Stimulated activated CD4-positive, alpha-beta T cell treated with anti-CD3 and anti-CD28 coated beads, Interleukin-2, amount 100 ng/mL, for 24 hours (primary cell): ENCODE results near the gene CD300A.

Source experiments
- DNase-seq, 2 donors: peaks; one replicate each; pipeline ENCODE4 v3.0.0-alpha.2; 2020

CD300A gene

DNA sequence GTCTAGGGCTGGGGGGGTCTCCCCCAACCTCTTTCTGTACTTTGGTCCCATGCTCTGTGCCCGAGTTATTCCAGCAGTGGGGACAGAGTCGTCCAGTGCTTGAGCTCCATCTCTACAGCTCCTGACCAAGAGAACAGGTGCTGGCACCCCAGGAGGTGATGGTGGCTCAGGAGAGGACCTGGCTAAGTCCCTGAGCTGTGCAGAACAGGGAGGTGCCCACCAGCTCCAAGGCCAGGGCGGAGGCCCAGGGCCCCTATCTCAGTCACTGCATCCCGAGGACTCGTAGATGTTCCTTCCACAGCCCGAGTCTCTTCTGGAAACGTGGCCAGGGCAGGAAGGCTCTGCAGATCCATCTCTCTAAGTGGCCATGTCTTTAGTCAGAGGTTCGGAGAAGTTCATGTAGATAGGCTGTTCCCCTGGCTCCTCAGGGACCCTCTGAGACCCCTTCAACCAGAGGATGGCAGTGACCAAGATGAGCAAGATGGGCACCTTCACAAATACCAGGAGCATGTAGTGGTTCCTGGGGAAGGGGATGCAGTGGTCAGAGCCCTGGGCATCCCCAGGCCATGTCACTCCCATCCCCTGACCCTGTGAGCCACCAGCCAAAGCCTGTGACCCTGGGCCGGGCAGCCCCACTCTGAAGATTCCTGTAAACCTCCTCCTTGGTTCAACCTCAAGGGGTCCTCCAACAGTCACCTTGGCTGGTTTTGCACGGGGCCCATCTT, 56.1 kb downstream of the CD300A start:
- DNase-seq = no peak

DNA sequence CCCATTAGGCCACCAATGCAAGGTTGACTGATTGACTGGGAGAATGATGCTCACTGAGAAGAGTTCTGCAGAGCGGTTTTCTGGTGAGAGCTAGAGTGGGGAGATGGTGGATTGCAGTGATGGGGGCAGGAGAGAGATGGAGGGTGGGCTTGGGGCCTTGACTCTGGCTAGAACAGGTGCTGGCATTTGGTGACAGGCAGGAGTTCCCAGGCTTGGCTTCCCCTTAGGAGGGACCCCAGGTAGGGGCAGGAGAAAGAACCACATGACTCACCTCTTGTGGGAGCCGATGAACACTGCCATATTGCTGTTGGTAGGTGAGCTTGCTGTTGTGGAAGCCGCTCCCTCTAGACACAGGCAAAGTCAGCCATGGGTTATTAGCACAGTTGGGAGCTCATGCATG, 56.9 kb downstream of the CD300A start:
- DNase-seq = no peak

GRCh38 chr17:74524653-74525464, 58.4 kb downstream of the CD300A start:
- DNase-seq = peak in 1 of 2 donors; percentile 8

GRCh38 chr17:74525465-74525725, 59.0 kb downstream of the CD300A start:
- peak in 1 of 2 donors; percentile 10 for DNase-seq

GRCh38 chr17:74525781-74526288, 59.4 kb downstream of the CD300A start:
- peak in 1 of 2 donors; percentile 11 for DNase-seq

- DNase-seq = peak in 1 of 2 donors; percentile 9
These were observed 60.2 kb downstream of the CD300A start for GRCh38 chr17:74526681-74527080.

- peak in 1 of 2 donors; percentile 8 for DNase-seq
These were observed 60.6 kb downstream of the CD300A start for GRCh38 chr17:74527081-74527480.

DNA sequence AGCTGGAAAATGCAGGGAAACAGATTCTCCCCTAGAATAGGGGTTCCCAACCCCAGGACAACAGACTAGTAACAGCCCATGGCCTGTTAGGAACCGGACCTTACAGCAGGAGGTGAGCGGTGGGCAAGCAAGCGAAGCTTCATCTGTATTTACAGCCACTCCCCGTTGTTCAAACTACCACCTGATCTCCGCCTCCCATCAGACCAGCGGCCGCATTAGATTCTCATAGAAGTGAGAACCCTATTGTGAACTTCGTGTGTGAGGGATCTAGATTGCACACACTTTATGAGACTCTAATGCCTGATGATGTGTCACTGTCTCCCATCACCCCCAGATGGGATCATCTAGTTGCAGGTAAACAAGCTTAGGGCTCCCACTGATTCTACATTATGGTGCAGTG, 61.3 kb downstream of the CD300A start:
- DNase-seq = peak in 1 of 2 donors; percentile 7

GRCh38 chr17:74528491-74529199, 62.2 kb downstream of the CD300A start:
- DNase-seq = peak in 1 of 2 donors; percentile 6

- no peak for DNase-seq
These were observed 62.8 kb downstream of the CD300A start for GRCh38 chr17:74529243-74529642.

DNA sequence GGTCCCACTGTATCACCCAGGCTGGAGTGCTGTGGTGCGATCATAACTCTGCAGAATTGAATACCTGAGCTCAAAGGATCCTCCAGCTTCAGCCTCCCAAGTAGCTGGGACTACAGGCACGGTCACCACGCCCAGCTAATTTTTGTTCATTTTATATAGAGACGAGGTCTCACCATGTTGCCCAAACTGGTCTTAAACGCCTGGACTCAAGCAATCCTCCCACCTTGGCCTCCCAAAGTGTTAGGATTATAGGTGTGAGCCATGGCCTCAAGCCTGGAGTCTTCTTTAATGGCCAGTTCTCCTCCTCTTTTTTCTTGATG, 64.4 kb downstream of the CD300A start:
- DNase-seq = no peak

- no peak for DNase-seq
These were observed 64.9 kb downstream of the CD300A start, which contains the start of gene CD300LB for GRCh38 chr17:74531231-74531761. Gene CD300LB (minus strand): TSS chr17:74531475. CDS start chr17:74531350, 125 bp downstream.

- DNase-seq = no peak
These were observed 65.7 kb downstream of the CD300A start for GRCh38 chr17:74532115-74532514.
